ENCODE data around the gene TASP1. TPM values are rescaled to one million over a fixed set of nuclear protein-coding genes. Genes with fewer than 3 reads are reported as not detected.

The TASP1 gene
- total and polyA plus RNA-seq, 2 donors = 11.0 to 22.4 TPM

DNA sequence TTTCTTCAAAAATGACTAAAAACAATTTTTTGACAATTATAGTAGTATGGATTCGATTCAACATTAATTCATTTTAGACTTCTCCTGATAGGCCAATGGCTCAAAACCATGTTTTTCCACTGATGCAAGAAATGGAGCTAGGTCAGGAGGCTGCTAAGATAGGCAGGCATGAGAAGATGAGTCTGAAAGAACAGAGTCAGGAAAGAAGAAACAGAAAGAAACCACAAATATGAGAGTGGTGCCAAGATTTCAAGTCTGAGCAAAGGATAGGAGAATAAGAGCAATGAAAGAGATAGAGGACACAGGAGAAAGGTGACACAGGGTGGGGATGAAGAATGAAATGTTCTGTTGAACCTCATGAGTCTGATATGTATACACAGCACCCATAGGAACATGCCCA lies 112.2 kb downstream of the TASP1 start:
- WGBS = 99% methylated on average over 1 of the region's 1 CpG
- H3K4me3 ChIP-seq (ENCODE audit: low read depth, low read length) = no peak overlapping the region
- H3K4me1 ChIP-seq (ENCODE audit: insufficient read depth) = no peaks in the 10 kb centered on the region
- H3K36me3 ChIP-seq (ENCODE audit: insufficient read depth) = peaks cover 1% of the 10 kb centered on the region
- no peak overlapping the region for H3K27ac ChIP-seq (ENCODE audit: low read depth)
- DNase-seq (ENCODE audit: extremely low spot score) = no peak

DNA sequence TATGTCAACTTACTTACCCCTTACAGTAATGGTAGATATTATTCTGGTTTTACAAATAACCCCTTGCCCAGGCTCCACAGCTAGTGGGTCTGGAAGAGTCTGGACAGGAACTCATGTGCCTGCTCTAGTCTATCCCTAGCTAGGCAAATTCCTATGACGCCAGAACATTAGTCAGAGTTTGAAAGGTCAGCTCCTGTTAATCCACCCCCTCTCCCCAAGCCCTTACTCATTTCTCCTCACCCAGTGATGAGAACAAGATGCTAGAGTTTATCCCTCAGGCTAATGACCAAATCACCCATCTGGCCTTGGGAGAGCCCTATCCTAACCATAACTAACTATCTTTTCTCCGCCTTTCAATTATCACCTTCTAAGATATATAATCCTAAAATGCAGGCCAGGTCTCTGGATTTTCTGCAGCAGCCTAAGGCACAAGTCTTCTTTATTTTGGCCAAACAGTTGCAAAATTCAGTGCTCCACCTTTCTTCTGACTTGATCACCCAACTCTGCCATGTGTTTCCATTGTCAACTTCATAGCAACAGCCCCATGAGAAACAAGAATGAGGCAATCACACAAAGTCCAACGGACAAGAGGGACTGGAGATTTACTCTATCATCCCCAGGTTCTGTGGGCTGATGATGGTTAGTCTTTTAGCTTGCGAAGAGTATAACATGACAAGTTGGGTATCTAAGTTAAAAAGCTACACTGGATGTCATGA lies 113.3 kb downstream of the TASP1 start:
- no peaks in the 10 kb centered on the region for H3K4me1 ChIP-seq (ENCODE audit: insufficient read depth)
- H3K27ac ChIP-seq (ENCODE audit: low read depth) = no peak overlapping the region
- DNase-seq (ENCODE audit: extremely low spot score) = no peak
- 85% methylated on average over 4 of the region's 4 CpGs for WGBS
- no peak overlapping the region for H3K4me3 ChIP-seq (ENCODE audit: low read depth, low read length)
- H3K36me3 ChIP-seq (ENCODE audit: insufficient read depth) = peaks cover under 1% of the 10 kb centered on the region

DNA sequence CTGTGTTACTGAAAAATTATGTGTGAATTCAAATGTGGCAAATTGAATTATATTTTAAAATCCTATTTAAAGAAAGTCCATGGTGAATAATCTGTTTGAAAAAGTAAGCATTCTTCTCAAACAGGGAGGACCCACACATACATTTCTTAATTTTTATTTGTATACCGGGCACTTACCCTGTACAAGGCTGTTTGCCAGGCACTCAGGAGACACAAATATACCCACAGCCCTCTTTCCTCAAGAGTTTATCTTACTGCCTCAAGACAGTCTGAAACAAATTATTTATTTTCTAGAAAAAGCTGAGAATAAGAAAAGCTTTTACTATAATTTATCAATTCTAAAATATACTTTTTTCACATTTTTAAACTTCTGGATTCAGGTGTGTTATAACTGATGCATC lies 114.4 kb downstream of the TASP1 start:
- WGBS = 86% methylated on average over 1 of the region's 1 CpG
- Histone ChIP-seq H3K27ac (ENCODE audit: low read depth) (no peak overlapping the region), H3K36me3 (ENCODE audit: insufficient read depth) (no peaks in the 10 kb centered on the region), H3K4me1 (ENCODE audit: insufficient read depth) (no peaks in the 10 kb centered on the region), H3K4me3 (ENCODE audit: low read depth, low read length) (no peak overlapping the region)
- DNase-seq (ENCODE audit: extremely low spot score) = no peak

DNA sequence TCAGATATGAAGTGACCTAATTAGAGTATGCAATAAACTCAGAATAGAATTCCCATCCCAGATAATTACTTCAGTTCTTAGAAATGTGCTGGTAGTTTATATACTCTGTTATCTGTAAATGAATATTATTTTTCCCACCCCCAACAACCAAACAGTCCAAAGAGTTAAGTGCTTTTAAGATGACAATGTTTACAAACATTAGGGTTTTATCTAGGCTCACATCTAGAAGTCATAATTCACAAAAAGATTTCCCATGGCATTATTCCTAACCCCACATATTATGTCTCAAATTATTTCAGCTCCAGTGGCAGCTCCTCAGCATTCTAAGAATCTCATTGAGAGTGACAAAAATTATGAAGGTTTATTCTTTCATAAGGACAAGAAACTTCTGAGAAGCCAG lies 120.9 kb downstream of the TASP1 start:
- Histone ChIP-seq H3K4me1 (ENCODE audit: insufficient read depth) (no peaks in the 10 kb centered on the region), H3K27ac (ENCODE audit: low read depth) (no peak overlapping the region), H3K36me3 (ENCODE audit: insufficient read depth) (no peaks in the 10 kb centered on the region), H3K4me3 (ENCODE audit: low read depth, low read length) (no peak overlapping the region)
- DNase-seq (ENCODE audit: extremely low spot score) = no peak

DNA sequence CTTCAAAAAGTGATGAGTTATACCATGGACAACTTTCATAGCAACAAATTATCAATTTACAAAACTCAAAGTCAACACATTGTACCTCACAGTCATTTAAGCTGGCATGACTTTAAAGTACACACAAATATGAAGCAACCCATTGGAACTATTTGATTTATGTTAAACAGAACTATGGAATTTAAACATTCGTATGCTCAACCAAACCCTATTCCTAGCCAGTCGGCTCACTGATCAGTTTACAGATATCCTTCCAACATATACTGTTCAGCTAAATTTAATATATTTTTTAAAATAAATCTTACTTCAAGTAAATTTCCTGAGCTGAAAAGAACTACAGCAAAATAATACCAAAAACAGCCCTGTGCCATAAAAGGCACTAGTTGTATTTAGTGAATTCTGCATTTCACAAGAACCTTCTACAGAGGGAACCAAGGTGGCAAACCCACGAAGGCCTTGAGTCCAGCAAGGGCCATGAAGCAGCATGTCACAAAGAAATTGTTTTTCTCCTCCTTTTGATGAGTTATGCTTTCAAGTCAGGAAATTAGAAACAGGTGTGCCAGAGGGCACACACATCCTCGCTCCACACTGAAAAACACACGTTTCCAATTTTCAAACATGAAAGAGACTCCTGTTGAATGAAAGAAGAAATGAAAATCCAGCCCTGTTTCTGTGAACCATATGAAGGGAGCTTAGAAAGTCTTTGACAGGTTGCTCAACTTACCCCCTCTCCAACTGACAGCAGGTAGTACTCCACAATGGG lies 122.8 kb downstream of the TASP1 start:
- Histone ChIP-seq H3K4me1 (ENCODE audit: insufficient read depth) (no peaks in the 10 kb centered on the region), H3K4me3 (ENCODE audit: low read depth, low read length) (no peak overlapping the region), H3K36me3 (ENCODE audit: insufficient read depth) (no peaks in the 10 kb centered on the region), H3K27ac (ENCODE audit: low read depth) (no peak overlapping the region)
- 86% methylated on average over 5 of the region's 5 CpGs for WGBS
- DNase-seq (ENCODE audit: extremely low spot score) = no peak

DNA sequence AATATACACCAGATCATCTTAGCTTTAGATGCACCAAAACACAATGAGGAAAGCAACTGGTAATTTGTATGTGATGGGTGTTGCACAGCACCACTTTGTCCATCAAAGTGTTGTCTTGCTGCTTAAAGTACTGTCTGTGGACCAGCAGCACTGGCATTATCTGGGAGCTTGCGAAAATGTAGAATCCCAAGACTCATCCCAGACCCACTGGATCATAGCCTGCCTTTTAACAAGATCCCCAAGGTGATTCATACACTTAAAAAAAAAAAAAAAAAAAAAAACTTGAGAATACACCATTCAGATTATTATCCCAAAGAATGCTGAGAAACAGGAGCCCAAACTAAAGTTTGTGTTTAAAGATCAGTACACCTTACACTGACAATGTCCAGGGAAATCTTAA lies 123.4 kb downstream of the TASP1 start:
- no peak overlapping the region for H3K4me3 ChIP-seq (ENCODE audit: low read depth, low read length)
- no peak for DNase-seq (ENCODE audit: extremely low spot score)
- WGBS = 97% methylated on average over 1 of the region's 1 CpG
- no peaks in the 10 kb centered on the region for H3K36me3 ChIP-seq (ENCODE audit: insufficient read depth)
- H3K27ac ChIP-seq (ENCODE audit: low read depth) = no peak overlapping the region
- no peaks in the 10 kb centered on the region for H3K4me1 ChIP-seq (ENCODE audit: insufficient read depth)

DNA sequence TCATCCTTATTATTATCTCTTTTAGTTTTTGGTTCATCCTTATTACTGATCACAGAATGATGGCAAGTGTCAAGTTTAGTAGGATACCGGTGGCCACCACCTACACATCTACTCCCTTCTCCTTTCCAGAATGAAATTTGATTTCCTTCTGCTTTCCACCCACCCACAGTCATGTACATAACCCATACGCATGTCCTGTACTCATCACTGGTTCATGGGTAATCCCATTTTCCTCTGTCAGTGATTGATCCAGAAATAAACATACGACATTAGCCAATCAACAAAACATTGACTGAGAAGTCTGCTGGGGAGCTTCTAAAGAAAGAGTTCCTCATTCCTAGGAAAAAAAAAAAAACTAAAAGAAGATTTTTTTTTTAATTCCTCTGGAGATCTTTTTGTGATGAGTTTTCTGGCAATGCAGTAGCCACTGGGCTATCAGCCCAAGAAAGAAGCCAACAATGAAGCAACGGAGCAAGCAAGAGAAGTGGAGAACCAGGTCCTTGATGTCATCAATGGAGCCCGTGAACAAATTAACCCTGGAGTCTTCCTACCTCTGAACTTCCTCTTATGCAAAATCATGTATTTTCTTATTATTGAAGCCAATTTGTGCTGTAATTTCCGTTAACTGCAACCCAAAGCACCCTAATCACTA lies 127.8 kb downstream of the TASP1 start:
- no peak overlapping the region for H3K27ac ChIP-seq (ENCODE audit: low read depth)
- H3K4me3 ChIP-seq (ENCODE audit: low read depth, low read length) = no peak overlapping the region
- H3K36me3 ChIP-seq (ENCODE audit: insufficient read depth) = no peaks in the 10 kb centered on the region
- no peak for DNase-seq (ENCODE audit: extremely low spot score)
- 84% methylated on average over 6 of the region's 6 CpGs for WGBS
- H3K4me1 ChIP-seq (ENCODE audit: insufficient read depth) = no peaks in the 10 kb centered on the region

DNA sequence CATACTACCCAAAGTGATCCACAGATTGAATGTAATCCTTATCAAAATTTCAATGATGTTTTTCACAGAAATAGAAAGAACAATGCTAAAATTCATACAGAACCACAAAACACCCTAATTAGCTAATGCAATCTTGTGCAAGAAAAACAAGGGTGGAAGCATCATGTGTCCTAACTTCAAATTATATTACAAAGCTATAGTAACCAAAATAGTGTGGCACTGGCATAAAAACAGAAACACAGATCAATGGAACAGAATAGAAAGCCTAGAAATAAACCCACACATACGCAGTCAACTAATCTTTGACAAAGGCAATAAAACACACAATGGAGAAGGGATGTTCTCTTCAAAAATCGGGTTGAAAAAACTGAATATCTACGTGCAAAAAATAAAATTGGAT lies 131.1 kb downstream of the TASP1 start:
- no peak overlapping the region for H3K4me3 ChIP-seq (ENCODE audit: low read depth, low read length)
- no peak for DNase-seq (ENCODE audit: extremely low spot score)
- H3K4me1 ChIP-seq (ENCODE audit: insufficient read depth) = no peaks in the 10 kb centered on the region
- WGBS = 65% methylated on average over 3 of the region's 3 CpGs
- no peak overlapping the region for H3K27ac ChIP-seq (ENCODE audit: low read depth)
- H3K36me3 ChIP-seq (ENCODE audit: insufficient read depth) = no peaks in the 10 kb centered on the region

DNA sequence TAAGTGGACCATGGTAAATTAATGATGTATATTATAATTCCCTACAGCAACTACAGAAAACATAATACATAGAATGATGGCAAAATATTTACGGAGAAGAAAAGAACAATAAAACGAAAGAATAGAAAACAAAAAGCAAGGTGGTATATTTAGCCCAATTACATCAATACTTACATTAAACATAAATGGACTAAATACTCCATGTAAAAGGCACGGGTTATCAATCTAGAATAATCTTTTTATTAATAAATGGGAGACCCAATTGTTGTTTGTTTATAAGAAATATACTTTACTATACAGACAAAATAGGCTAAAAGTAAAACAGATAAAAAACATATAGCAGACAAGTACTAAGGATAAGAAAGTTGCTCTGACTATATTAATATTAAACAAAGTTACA lies 137.2 kb downstream of the TASP1 start:
- Histone ChIP-seq H3K27ac (ENCODE audit: low read depth) (no peak overlapping the region), H3K4me3 (ENCODE audit: low read depth, low read length) (no peak overlapping the region), H3K36me3 (ENCODE audit: insufficient read depth) (no peaks in the 10 kb centered on the region), H3K4me1 (ENCODE audit: insufficient read depth) (no peaks in the 10 kb centered on the region)
- WGBS = 98% methylated on average over 3 of the region's 3 CpGs
- no peak for DNase-seq (ENCODE audit: extremely low spot score)

DNA sequence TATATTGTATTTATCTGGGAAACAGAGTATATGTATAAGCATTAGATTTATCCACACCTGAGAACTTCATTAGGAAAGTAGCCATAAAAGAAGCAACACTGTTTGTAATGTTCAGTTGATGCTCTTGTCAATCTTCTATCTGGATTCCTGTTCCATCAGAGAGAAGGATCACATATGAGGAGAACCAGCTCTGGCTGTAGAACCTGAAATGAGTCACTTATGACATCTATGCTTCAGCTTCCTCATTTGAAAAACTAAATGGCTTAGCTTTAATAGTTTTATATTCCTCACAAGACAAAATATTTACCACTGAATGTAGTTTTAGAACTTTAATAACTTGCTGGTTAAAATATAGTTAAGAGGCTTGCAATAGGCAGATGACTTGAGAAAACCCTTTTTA lies 144.7 kb downstream of the TASP1 start:
- H3K4me3 ChIP-seq (ENCODE audit: low read depth, low read length) = no peak overlapping the region

DNA sequence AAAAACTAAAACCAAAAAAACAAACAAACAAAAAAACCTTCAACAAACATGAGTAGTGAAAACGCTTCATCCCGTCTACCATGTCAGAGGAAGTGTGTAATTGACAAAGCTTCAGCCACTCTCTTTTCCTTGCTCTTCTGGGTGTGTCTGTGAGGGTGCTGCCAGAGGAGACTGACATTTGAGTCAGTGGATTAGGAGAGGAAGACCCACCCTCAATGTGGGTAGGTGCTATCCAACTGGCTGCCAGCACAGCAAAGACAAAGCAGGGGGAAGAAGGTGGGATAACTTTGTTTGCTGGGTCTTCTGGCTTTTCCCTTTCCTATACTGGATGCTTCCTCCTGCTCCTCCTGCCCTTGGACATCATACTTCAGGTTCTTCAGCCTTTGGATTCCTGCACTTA lies 145.6 kb downstream of the TASP1 start:
- H3K4me1 ChIP-seq (ENCODE audit: insufficient read depth) = no peaks in the 10 kb centered on the region
- no peak overlapping the region for H3K27ac ChIP-seq (ENCODE audit: low read depth)
- no peaks in the 10 kb centered on the region for H3K36me3 ChIP-seq (ENCODE audit: insufficient read depth)
- no peak overlapping the region for H3K4me3 ChIP-seq (ENCODE audit: low read depth, low read length)
- DNase-seq (ENCODE audit: extremely low spot score) = no peak
- WGBS = 52% methylated on average over 2 of the region's 2 CpGs

More for the DNA sequence above, 144.7 kb downstream of the TASP1 start:
- no peaks in the 10 kb centered on the region for H3K4me1 ChIP-seq (ENCODE audit: insufficient read depth)
- no peaks in the 10 kb centered on the region for H3K36me3 ChIP-seq (ENCODE audit: insufficient read depth)
- no peak for DNase-seq (ENCODE audit: extremely low spot score)
- no peak overlapping the region for H3K27ac ChIP-seq (ENCODE audit: low read depth)

DNA sequence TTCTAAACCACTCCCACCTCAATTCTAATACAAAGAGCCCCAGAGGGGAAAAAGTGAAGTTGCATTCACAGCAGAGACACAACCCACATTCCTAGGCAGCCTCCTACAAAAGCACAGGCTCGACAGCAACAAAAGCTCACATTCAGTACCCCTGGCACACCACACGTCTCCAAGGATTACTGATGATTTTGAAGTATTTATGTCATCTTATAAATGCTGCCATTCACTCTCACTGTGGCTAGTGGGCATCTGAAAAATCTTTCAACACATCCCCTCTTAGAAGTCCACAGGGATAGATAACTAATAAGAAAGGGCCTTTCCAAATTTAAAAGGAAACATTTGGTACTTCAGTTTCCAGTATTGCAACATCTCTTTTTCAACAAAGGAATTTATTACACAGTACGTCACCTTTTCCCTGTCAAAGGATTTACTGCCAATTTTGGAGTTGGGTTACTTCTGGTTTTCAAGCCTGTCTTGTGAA lies 146.7 kb downstream of the TASP1 start:
- WGBS = 14% methylated on average over 3 of the region's 3 CpGs
- Histone ChIP-seq H3K27ac (ENCODE audit: low read depth) (no peak overlapping the region), H3K4me3 (ENCODE audit: low read depth, low read length) (no peak overlapping the region), H3K4me1 (ENCODE audit: insufficient read depth) (no peaks in the 10 kb centered on the region), H3K36me3 (ENCODE audit: insufficient read depth) (no peaks in the 10 kb centered on the region)
- peak; percentile 14 for DNase-seq (ENCODE audit: extremely low spot score)

DNA sequence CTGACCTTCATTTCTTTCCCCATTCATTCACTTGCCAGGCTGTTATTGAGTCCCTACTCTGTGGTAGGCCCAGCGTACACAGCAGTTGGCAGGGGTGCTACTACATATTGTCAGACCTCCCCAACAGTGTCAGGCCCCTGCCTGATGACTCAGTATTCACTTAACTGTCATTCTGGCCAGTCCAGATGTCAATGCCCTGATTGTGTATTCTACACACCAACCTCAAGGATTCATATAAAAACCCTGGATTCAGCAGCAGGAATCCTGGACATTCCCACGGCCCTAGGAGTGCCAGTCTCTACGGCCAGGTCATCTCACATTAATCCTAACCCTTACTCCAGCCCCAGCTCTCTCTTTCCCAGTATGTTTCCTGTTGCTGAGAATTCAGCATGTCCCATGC lies 151.5 kb downstream of the TASP1 start:
- Histone ChIP-seq H3K27ac (ENCODE audit: low read depth) (no peak overlapping the region), H3K4me1 (ENCODE audit: insufficient read depth) (no peaks in the 10 kb centered on the region), H3K36me3 (ENCODE audit: insufficient read depth) (no peaks in the 10 kb centered on the region), H3K4me3 (ENCODE audit: low read depth, low read length) (no peak overlapping the region)
- WGBS = 99% methylated on average over 3 of the region's 3 CpGs
- no peak for DNase-seq (ENCODE audit: extremely low spot score)

DNA sequence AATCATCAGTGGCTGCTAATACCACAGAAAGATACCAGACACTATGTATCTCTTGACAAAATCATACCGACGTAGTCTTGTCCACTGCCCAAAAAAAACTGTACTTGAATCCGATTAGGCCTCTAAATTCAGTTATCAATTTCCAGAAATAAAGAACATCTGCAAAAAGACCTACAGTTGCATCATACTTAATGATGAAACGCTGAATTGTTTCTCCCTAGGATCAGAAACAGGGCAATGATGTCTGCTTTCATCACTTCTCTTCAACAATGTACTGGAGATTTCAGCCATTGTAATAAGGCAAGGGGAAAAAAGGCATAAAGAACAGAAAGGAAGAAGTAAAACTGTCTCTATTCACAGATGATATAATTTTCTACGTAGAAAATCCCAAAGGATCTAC lies 152.0 kb downstream of the TASP1 start:
- H3K36me3 ChIP-seq (ENCODE audit: insufficient read depth) = no peaks in the 10 kb centered on the region
- no peak for DNase-seq (ENCODE audit: extremely low spot score)
- H3K4me3 ChIP-seq (ENCODE audit: low read depth, low read length) = no peak overlapping the region
- H3K27ac ChIP-seq (ENCODE audit: low read depth) = no peak overlapping the region
- 97% methylated on average over 5 of the region's 5 CpGs for WGBS
- no peaks in the 10 kb centered on the region for H3K4me1 ChIP-seq (ENCODE audit: insufficient read depth)
